ENCODE measurements around the gene SOAT2. TPM values are rescaled to one million over a fixed set of nuclear protein-coding genes. Genes with fewer than 3 reads are reported as not detected.

The SOAT2 gene
- total RNA-seq: not detected in 2 replicates

DNA sequence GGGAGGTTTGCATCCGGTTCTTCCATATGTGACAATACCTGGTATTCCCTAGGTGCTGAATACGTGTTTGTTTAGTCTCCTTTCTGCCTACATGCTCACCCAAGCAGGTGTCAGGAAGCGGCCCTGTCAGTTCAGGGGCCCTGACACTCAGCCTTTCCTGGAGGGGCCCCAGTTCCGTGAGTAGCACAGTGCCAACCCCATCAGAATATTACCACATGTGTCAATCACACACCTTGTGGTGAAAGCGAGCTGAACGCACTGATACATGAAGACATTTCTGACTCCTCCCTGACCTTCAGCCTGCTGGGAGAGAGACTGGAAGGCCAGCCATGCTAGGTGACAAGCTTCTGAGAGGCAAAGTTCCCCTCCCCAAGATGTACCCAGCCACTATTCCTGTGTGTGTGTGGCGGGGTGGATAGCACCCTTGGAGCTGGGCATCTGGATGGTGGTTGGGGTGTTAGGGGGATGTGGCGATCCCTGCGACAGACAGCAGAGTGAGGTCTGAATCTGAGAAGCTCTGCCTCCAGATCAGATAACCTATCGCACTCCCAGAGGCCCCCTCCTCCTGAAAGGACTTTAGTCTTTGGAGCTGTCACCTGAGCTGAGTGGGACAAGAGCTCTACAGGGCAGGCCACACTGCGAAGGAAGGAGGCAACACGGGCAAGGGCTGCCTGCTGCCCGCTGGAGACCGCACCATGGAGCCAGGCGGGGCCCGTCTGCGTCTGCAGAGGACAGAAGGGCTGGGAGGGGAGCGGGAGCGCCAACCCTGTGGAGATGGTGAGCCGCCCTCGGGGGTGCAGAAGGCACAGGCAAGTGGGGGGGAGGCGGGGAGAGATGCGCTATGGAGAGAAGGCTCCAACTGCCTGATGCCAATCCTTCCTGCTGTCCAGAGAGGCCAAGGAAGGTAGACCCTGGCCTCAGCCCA is at the start of gene SOAT2:
TSS of gene SOAT2 (plus strand) at position 604 of the 925 bp plus-strand sequence. CDS start at position 696, 92 bp downstream.

GRCh38 chr12:53079226-53080117 is 23.8 kb upstream of the SOAT2 start, which contains the start of gene SPRYD3:
Gene SPRYD3, minus strand, starts transcription at chr12:53079390. Its CDS starts 57 bp downstream, at chr12:53079333.

GRCh38 chr12:53097564-53098353 is 5.5 kb upstream of the SOAT2 start, which contains the start of gene IGFBP6:
Gene IGFBP6, plus strand, starts transcription at chr12:53097667. Its CDS starts 51 bp downstream, at chr12:53097718.

Other genes starting within 250 kb of the SOAT2 start
- 13.9 and 14.4 TPM in 2 replicates for gene KRT8, start 198.4 kb upstream of the SOAT2 start, total RNA-seq
- 253 and 287 TPM in 2 replicates for gene KRT18, start 154.4 kb upstream of the SOAT2 start, total RNA-seq
- 273 and 317 TPM in 2 replicates for gene EIF4B, start 97.0 kb upstream of the SOAT2 start, total RNA-seq
- 34.9 and 41.3 TPM in 2 replicates for gene TNS2, start 53.4 kb upstream of the SOAT2 start, total RNA-seq
- 38.8 and 39.8 TPM in 2 replicates for gene SPRYD3, start 24.1 kb upstream of the SOAT2 start, total RNA-seq
- 222 and 277 TPM in 2 replicates for gene IGFBP6, start 5.8 kb upstream of the SOAT2 start, total RNA-seq
- 4.5 and 9.0 TPM in 2 replicates for gene ZNF740, start 77.2 kb downstream of the SOAT2 start, total RNA-seq
- gene CSAD, start 77.4 kb downstream of the SOAT2 start, total RNA-seq: 1.1 and 3.0 TPM in 2 replicates
- gene ITGB7, start 103.8 kb downstream of the SOAT2 start, total RNA-seq: 0.30 and 0.80 TPM in 2 replicates
- gene RARG, start 128.7 kb downstream of the SOAT2 start, total RNA-seq: 81.5 and 84.3 TPM in 2 replicates
- 14.8 and 22.2 TPM in 2 replicates for gene ESPL1, start 164.8 kb downstream of the SOAT2 start, total RNA-seq
- 384 and 454 TPM in 2 replicates for gene PFDN5, start 192.1 kb downstream of the SOAT2 start, total RNA-seq
- 41.8 and 63.4 TPM in 2 replicates for gene MYG1, start 196.2 kb downstream of the SOAT2 start, total RNA-seq
- gene AAAS, start 218.1 kb downstream of the SOAT2 start, total RNA-seq: 59.6 and 69.6 TPM in 2 replicates
- 0.13 TPM in 1 of 2 replicates, not detected in the other for gene SP7, start 232.9 kb downstream of the SOAT2 start, total RNA-seq